Spinal cord (tissue), 10 donors: ENCODE results near the gene CHML. TPM values are rescaled to one million over a fixed set of nuclear protein-coding genes. Genes with fewer than 3 reads are reported as not detected.

Source experiments
- DNase-seq, 6 donors: peaks; one replicate each; pipeline versions ENCODE4 v3.0.0 to v3.0.0-alpha.2; 2013 to 2015; ENCODE audit warnings: low spot score in 6 of 6, low read depth in 4 of 6
- H3K27ac ChIP-seq: one replicate; pipeline ENCODE4 v1.5.1; 2013; ENCODE audit warnings: low read depth, low read length, control low read depth
- H3K27me3 ChIP-seq: one replicate; pipeline ENCODE4 v1.6.1; 2013; ENCODE audit warnings: low read length; ENCODE audit not compliant: control insufficient read depth, insufficient read depth
- H3K36me3 ChIP-seq: one replicate; pipeline ENCODE4 v1.6.1; 2013; ENCODE audit warnings: low read length; ENCODE audit not compliant: control insufficient read depth, insufficient read depth
- H3K4me1 ChIP-seq: one replicate; pipeline ENCODE4 v1.6.1; 2013; ENCODE audit warnings: low read length; ENCODE audit not compliant: control insufficient read depth, insufficient read depth
- H3K4me3 ChIP-seq: one replicate; pipeline ENCODE4 v1.5.1; 2013; ENCODE audit warnings: low read depth, low read length, control low read depth
- H3K9me3 ChIP-seq: one replicate; pipeline ENCODE4 v1.6.1; 2013; ENCODE audit warnings: low read length; ENCODE audit not compliant: control insufficient read depth, insufficient read depth
- WGBS: methylation state at CpG from one replicate; pipeline ENCODE4 v1.1.5; 2013; ENCODE audit warnings: missing lambda C conversion rate; ENCODE audit not compliant: insufficient coverage; 5-methylcytosine and 5-hydroxymethylcytosine counted together
- polyA plus RNA-seq, 2 donors: library from polyadenylated mRNA; unstranded; fragments of 120-200 nt; gene quantifications; one replicate each; pipeline ENCODE4 v1.2.1, GENCODE V29; 2013; ENCODE audit not compliant: insufficient read length in 2 of 2
- total RNA-seq, 2 donors: library from RNA; depleted of rRNA in 1 of 2; stranded (reverse); fragments of 120-200 nt in 1 of 2; fragments of >200 nt in 1 of 2; gene quantifications; one replicate each; pipeline versions ENCODE4 v1.2.3 to v1.2.4, GENCODE V29; 2013 to 2014
- donor health status: healthy.

CHML gene
- total and polyA plus RNA-seq, 4 donors = 13.5 to 30.2 (median 19.3) TPM

DNA sequence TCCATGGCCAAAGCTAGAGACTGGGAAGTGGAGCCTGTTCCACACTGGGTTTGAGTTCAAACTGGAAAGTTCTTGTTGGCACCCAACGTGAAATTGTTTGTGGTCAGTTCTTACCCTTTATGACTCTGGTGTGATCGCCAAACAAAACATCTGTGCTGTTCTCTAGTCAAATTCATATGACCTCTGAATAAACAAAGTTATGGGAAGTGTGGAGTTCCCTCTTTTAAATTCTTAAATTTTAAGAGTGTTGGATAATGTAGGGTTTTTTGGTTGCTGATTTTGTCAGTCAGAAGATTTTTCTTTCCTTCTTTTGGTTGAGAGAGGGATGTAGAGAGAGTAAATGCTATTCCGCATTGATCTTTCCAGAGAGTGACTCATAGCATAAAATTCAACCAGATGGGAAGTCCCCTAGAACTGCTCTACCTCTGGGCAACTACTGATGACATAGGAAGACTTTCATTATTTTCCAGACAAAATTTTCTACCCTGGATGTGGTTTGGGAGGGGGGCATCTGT, 36.4 kb downstream of the CHML start:
- Histone ChIP-seq H3K4me1 (no peaks in the 10 kb centered on the region), H3K27me3 (no peaks in the 10 kb centered on the region), H3K4me3 (no peak overlapping the region), H3K27ac (no peak overlapping the region), H3K9me3 (no peaks in the 10 kb centered on the region), H3K36me3 (no peaks in the 10 kb centered on the region)
- no peak for DNase-seq
- 86% methylated on average over 1 of the region's 3 CpGs for WGBS

DNA sequence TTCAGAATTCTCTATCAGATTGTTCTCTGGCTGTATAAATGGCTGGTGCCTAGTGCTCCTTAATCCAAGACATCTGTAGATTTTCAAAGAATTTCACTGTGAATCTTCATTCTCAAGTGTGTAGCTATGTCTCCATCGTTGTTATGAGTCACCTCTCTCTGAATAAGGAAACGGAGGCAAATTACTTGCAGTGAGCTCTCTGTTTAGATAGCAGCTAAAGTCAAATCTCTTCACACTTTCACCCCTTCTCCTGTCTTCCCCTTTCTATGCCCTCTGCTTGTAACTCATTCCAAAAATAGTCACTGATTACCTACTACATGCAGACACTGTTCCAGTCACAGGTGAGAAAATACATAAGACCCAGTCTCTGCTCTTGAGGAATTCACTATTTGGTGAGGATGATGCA, 39.7 kb downstream of the CHML start:
- H3K36me3 ChIP-seq = no peaks in the 10 kb centered on the region
- 85% methylated on average over 2 of the region's 2 CpGs for WGBS
- no peak for DNase-seq
- H3K27me3 ChIP-seq = no peaks in the 10 kb centered on the region
- no peak overlapping the region for H3K4me3 ChIP-seq
- no peak overlapping the region for H3K27ac ChIP-seq
- no peaks in the 10 kb centered on the region for H3K9me3 ChIP-seq
- no peaks in the 10 kb centered on the region for H3K4me1 ChIP-seq

DNA sequence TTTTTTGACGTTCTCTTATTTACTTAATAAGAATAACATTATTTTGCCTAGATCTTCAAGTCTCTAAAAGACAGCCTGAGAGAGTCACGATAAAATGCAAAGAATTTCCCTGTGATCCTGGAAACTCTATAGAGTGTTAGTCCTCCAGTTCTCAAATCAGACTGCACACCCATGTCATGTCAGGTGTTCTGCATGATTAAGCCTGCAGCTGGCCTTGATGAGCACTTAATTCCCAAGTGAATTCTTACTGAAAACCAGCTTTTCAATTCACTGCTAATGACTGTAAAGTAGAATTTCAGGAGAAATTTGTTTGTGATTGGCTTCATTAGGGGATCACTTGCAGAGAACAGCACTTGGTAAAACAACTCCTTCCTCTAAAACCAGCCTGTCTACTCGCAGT, 41.9 kb downstream of the CHML start:
- Histone ChIP-seq H3K36me3 (no peaks in the 10 kb centered on the region), H3K27ac (no peak overlapping the region), H3K9me3 (no peaks in the 10 kb centered on the region), H3K27me3 (no peaks in the 10 kb centered on the region), H3K4me1 (no peaks in the 10 kb centered on the region), H3K4me3 (no peak overlapping the region)
- no CpG with 5 or more reads among the region's 3 CpGs for WGBS
- peak in 1 of 6 donors; percentile 77 for DNase-seq

DNA sequence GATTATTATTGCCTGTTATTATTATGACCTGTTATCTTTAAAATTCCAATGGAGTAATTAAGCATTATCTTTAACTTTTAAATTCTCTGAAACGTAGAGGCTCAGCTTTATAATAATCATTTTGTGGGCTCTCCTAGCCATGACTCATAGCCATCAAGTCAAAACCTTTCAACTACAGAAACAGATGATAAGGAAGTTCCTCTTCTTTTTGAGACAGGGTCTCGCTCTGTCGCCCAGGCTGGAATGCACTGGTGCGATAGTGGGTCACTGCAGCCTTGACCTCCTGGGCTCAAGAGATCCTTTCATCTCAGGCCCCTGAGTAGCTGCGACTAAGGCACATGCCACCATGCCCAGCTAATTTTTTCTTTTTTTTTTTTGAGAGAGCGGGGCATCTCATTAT, 43.5 kb downstream of the CHML start:
- WGBS = 91% methylated on average over 5 of the region's 6 CpGs

DNA sequence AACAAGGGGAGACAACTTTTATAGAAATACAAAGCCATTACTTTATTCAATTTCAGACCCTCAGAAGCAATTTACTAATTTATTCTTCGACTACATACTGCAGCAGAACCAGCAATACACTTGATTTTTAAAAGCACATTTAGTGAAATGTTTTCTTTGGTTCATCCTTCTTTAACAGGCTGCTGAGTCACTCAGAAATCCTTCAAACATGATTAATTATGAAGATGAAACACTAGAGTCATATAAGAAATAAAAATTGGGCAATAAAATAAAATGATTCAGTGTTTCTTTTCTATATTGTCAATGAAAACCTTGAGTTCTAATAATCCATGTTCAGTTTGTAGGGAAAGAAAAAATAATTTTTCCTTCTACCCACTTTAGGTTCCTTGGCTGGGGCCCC, 47.0 kb downstream of the CHML start:
- DNase-seq = no peak
- no CpG with 5 or more reads among the region's 1 CpG for WGBS
- Histone ChIP-seq H3K27me3 (no peaks in the 10 kb centered on the region), H3K27ac (no peak overlapping the region), H3K9me3 (no peaks in the 10 kb centered on the region), H3K36me3 (no peaks in the 10 kb centered on the region), H3K4me3 (no peak overlapping the region), H3K4me1 (no peaks in the 10 kb centered on the region)

More for the DNA sequence above, 43.5 kb downstream of the CHML start:
- no peak for DNase-seq
- Histone ChIP-seq H3K4me1 (no peaks in the 10 kb centered on the region), H3K4me3 (no peak overlapping the region), H3K27ac (no peak overlapping the region), H3K27me3 (no peaks in the 10 kb centered on the region), H3K36me3 (no peaks in the 10 kb centered on the region), H3K9me3 (no peaks in the 10 kb centered on the region)

DNA sequence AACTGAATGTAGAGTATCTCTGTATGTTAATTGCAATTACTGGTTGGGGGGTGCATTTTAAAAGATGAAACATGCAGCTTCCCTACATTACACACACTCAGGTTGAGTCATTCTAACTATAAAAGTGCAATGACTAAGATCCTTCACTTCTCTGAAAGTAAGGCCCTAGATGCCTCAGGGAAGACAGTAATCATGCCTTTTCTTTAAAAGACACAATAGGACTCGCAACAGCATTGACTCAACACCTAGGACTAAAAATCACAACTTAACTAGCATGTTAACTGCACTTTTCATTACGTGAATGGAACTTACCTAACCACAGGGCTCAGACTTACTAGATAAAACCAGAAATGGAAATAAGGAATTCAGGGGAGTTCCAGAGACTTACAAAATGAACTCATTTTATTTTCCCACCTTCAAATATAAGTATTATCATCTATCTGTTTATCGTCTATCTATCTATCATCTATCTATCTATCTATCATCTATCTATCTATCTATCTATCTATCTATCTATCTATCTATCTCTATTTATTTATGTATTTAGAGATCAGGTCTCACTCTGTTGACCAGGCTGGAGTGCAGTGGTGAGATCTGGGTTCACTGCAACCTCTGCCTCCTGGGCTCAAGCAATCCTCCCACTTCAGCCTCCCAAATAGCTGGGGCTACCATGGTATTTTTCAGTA, 47.8 kb downstream of the CHML start:
- Histone ChIP-seq H3K4me1 (no peaks in the 10 kb centered on the region), H3K27me3 (no peaks in the 10 kb centered on the region), H3K36me3 (no peaks in the 10 kb centered on the region), H3K4me3 (no peak overlapping the region), H3K27ac (no peak overlapping the region), H3K9me3 (no peaks in the 10 kb centered on the region)
- DNase-seq = no peak
- no CpG with 5 or more reads among the region's 3 CpGs for WGBS

DNA sequence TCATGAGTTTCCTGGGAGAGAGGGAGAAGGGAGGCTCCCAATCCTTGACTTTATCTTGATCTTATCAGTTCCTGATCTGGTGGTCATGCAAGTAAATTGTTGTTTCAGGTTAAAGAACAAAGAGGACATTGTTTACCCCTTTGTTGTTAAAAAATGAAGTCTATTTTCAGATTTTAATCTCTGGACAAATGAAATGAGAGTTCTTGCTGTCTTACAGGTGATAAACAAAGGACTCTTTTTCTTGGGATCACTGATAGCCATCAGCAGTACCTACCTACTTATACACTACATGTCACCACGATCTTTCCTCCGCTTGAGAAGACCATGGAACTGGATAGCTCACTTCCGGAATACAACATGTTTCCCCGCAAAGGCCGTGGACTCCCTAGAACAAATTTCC, 48.4 kb downstream of the CHML start:
- no peaks in the 10 kb centered on the region for H3K36me3 ChIP-seq
- H3K9me3 ChIP-seq = no peaks in the 10 kb centered on the region
- no peaks in the 10 kb centered on the region for H3K4me1 ChIP-seq
- no peak overlapping the region for H3K4me3 ChIP-seq
- H3K27ac ChIP-seq = no peak overlapping the region
- DNase-seq = no peak
- no CpG with 5 or more reads among the region's 5 CpGs for WGBS
- no peaks in the 10 kb centered on the region for H3K27me3 ChIP-seq

DNA sequence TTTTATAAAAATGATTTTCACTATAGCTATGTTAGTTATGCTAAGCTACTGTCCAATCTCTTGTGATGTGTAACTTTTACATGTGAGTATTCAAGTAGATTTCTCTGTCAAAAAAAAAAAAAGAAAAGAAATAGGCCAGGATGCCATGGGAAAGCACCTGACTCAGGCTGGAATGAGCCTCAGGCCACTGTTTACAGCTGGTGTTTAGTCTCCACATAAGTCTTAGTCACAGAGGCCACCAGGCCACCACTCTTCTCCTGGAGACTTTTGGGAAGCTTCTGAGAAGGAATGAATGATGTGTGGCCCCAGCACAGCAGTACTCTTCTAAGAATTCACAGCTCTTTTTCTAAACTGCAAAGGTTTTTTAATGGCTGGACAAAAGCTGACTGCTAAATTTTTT, 48.9 kb downstream of the CHML start:
- H3K4me1 ChIP-seq = no peaks in the 10 kb centered on the region
- H3K27me3 ChIP-seq = no peaks in the 10 kb centered on the region
- H3K36me3 ChIP-seq = no peaks in the 10 kb centered on the region
- no peak overlapping the region for H3K4me3 ChIP-seq
- no peak for DNase-seq
- no peak overlapping the region for H3K27ac ChIP-seq
- no peaks in the 10 kb centered on the region for H3K9me3 ChIP-seq

DNA sequence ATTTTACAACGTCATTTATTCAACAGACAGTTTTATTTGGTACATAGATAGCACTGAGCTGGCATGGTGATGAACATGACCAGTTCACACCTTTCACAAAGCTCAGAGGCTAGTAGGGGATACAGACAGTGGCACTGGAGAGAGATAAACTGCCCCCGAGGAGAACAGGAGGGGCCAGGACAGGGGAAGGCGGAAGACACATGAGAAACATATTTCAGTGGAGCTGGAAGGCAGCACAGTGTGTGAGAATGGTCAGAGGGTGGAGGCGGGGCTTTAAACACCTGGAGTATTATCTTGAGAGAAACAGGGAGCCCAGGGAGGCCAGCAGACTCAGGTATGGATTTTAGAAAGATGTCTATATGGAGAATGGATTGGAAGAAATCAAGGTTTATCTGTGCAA, 49.5 kb downstream of the CHML start:
- no peaks in the 10 kb centered on the region for H3K27me3 ChIP-seq
- no peaks in the 10 kb centered on the region for H3K9me3 ChIP-seq
- H3K27ac ChIP-seq = no peak overlapping the region
- DNase-seq = no peak
- no peak overlapping the region for H3K4me3 ChIP-seq
- H3K4me1 ChIP-seq = no peaks in the 10 kb centered on the region
- H3K36me3 ChIP-seq = no peaks in the 10 kb centered on the region
- 79% methylated on average over 3 of the region's 4 CpGs for WGBS
